ENCODE data around the gene NEU1. TPM values are rescaled to one million over a fixed set of nuclear protein-coding genes. Genes with fewer than 3 reads are reported as not detected.
A peak's percentile ranks its signal among the peaks of the same experiment; 100 is the strongest.
"Not testable (repeated sequence)": the region's sequence is repeated elsewhere in the genome, so short reads cannot be mapped to it uniquely, and the experiment has no call there.

The NEU1 gene
- total RNA-seq (100 to 1,000 TPM in 1 of 2 donors, 10 to 100 TPM in 1; 90.4 to 106 TPM), polyA plus RNA-seq (ENCODE audit: insufficient read length in 6 of 6) (10 to 100 TPM; 25.7 to 29.8 (median 29.3) TPM)
- long read RNA-seq, donor 1, transcript NEU1-206 (6 exons, 2,045 nt): major isoform, 19 of 30 reads
- long read RNA-seq, donor 1, partial matches to known transcripts: 11 of 30 reads
- long read RNA-seq, donor 1, other reads (novel, unspliced or antisense): 0 of 30 reads
- long read RNA-seq, donor 2, transcript NEU1-206 (6 exons, 2,045 nt): major isoform, 15 of 22 reads
- long read RNA-seq, donor 2, partial matches to known transcripts: 7 of 22 reads
- long read RNA-seq, donor 2, other reads (novel, unspliced or antisense): 0 of 22 reads
- long read RNA-seq, donor 3, transcript NEU1-206 (6 exons, 2,045 nt): major isoform, 6 of 6 reads
- long read RNA-seq, donor 3, partial matches to known transcripts: 0 of 6 reads
- long read RNA-seq, donor 3, other reads (novel, unspliced or antisense): 0 of 6 reads
- long read RNA-seq, donor 4, transcript NEU1-206 (6 exons, 2,045 nt): major isoform, 123 of 129 reads
- long read RNA-seq, donor 4, partial matches to known transcripts: 5 of 129 reads
- long read RNA-seq, donor 4, other reads (novel, unspliced or antisense): 0 of 129 reads
- long read RNA-seq, donor 5, full-length matches to known transcripts: 12 of 23 reads
- long read RNA-seq, donor 5, partial matches to known transcripts: 11 of 23 reads
- long read RNA-seq, donor 5, other reads (novel, unspliced or antisense): 0 of 23 reads
- long read RNA-seq, donor 6, full-length matches to known transcripts: 11 of 11 reads
- long read RNA-seq, donor 6, partial matches to known transcripts: 0 of 11 reads
- long read RNA-seq, donor 6, other reads (novel, unspliced or antisense): 0 of 11 reads
- long read RNA-seq, donor 7, transcript NEU1-206 (6 exons, 2,045 nt): major isoform, 9 of 9 reads
- long read RNA-seq, donor 7, partial matches to known transcripts: 0 of 9 reads
- long read RNA-seq, donor 7, other reads (novel, unspliced or antisense): 0 of 9 reads
- long read RNA-seq, donor 8, transcript NEU1-206 (6 exons, 2,045 nt): major isoform, 10 of 10 reads
- long read RNA-seq, donor 8, partial matches to known transcripts: 0 of 10 reads
- long read RNA-seq, donor 8, other reads (novel, unspliced or antisense): 0 of 10 reads
- long read RNA-seq, donor 9: 0 reads
- long read RNA-seq, donor 10, transcript NEU1-206 (6 exons, 2,045 nt): major isoform, 127 of 136 reads
- long read RNA-seq, donor 10, partial matches to known transcripts: 4 of 136 reads
- long read RNA-seq, donor 10, other reads (novel, unspliced or antisense): 3 of 136 reads
- long read RNA-seq, donor 11, transcript NEU1-206 (6 exons, 2,045 nt): major isoform, 11 of 12 reads
- long read RNA-seq, donor 11, partial matches to known transcripts: 0 of 12 reads
- long read RNA-seq, donor 11, other reads (novel, unspliced or antisense): 0 of 12 reads
- long read RNA-seq, donor 12, transcript NEU1-206 (6 exons, 2,045 nt): major isoform, 10 of 10 reads
- long read RNA-seq, donor 12, partial matches to known transcripts: 0 of 10 reads
- long read RNA-seq, donor 12, other reads (novel, unspliced or antisense): 0 of 10 reads

- H3K9me3 ChIP-seq: no peaks in the 10 kb centered on the region
- peaks cover 11 to 29% of the 10 kb centered on the region in 2 donors for H3K4me1 ChIP-seq
- intact Hi-C loops (cut with DNase I): loop anchor here in 1 of 2 donors (10.0 kb wide), 1 partner anchor 188 kb away; no protein-coding TSS in a partner anchor
- H3K36me3 ChIP-seq: peaks cover 0 to 34% of the 10 kb centered on the region in 2 donors
- peak; percentile 95 for ATAC-seq
- peak within 1 kb of the TSS; percentile 80 to 91 for H3K27ac ChIP-seq
- peak within 1 kb of the TSS; percentile 84 for H3K4me3 ChIP-seq
- TF ChIP-seq CTCF (IDR thresholded peaks at IDR 0.05): no peak
- no peaks in the 10 kb centered on the region for H3K27me3 ChIP-seq
- DNase-seq: peak; percentile 98 to 100 (median 100)
Measured at GRCh38 chr6:31862344-31863235, at the start of gene NEU1. Gene NEU1 (minus strand): TSS chr6:31862821. CDS start chr6:31862776, 45 bp downstream.

GRCh38 chr6:31911826-31912585 is 49.4 kb upstream of the NEU1 start:
- intact Hi-C loops (cut with DNase I): no loop called here
- TF ChIP-seq CTCF (IDR thresholded peaks at IDR 0.05): no peak
- peaks cover 3 to 25% of the 10 kb centered on the region in 2 donors for H3K4me1 ChIP-seq
- H3K4me3 ChIP-seq: no peak overlapping the region
- H3K36me3 ChIP-seq: no peaks in the 10 kb centered on the region
- H3K27me3 ChIP-seq: no peaks in the 10 kb centered on the region
- ATAC-seq (no peak), DNase-seq (no peak)
- H3K9me3 ChIP-seq: no peaks in the 10 kb centered on the region
- H3K27ac ChIP-seq: peak overlapping the region in 1 of 2 donors; percentile 28

GRCh38 chr6:31909298-31909697 is 46.7 kb upstream of the NEU1 start:
- ATAC-seq; H3K4me3 ChIP-seq; H3K36me3 ChIP-seq; H3K27ac ChIP-seq; intact Hi-C loops (cut with DNase I); H3K27me3 ChIP-seq; DNase-seq; H3K9me3 ChIP-seq: not testable (repeated sequence)
- peaks cover 4 to 26% of the 10 kb centered on the region in 2 donors for H3K4me1 ChIP-seq

- intact Hi-C loops (cut with DNase I): no loop called here
Measured at GRCh38 chr6:31908791-31909190, 46.2 kb upstream of the NEU1 start.

GRCh38 chr6:31908255-31908654 is 45.6 kb upstream of the NEU1 start:
- H3K4me3 ChIP-seq; H3K27ac ChIP-seq; intact Hi-C loops (cut with DNase I); ATAC-seq; DNase-seq; H3K27me3 ChIP-seq; H3K9me3 ChIP-seq; H3K36me3 ChIP-seq: not testable (repeated sequence)
- H3K4me1 ChIP-seq: peaks cover 4 to 26% of the 10 kb centered on the region in 2 donors

More at GRCh38 chr6:31908791-31909190, 46.2 kb upstream of the NEU1 start:
- H3K4me3 ChIP-seq: no peak overlapping the region
- H3K36me3 ChIP-seq: no peaks in the 10 kb centered on the region
- ATAC-seq (no peak), DNase-seq (no peak)
- no peaks in the 10 kb centered on the region for H3K27me3 ChIP-seq
- H3K9me3 ChIP-seq: no peaks in the 10 kb centered on the region
- H3K4me1 ChIP-seq: peaks cover 4 to 26% of the 10 kb centered on the region in 2 donors
- TF ChIP-seq CTCF (IDR thresholded peaks at IDR 0.05): no peak
- H3K27ac ChIP-seq: no peak overlapping the region

Measured in left lung (tissue), 14 donors.